ENCODE measurements around the gene USP40. TPM values are rescaled to one million over a fixed set of nuclear protein-coding genes. Genes with fewer than 3 reads are reported as not detected.

The USP40 gene
- total RNA-seq, 6 donors from 2014 or later, result 34.4 to 75.4 (median 50.4) TPM

DNA sequence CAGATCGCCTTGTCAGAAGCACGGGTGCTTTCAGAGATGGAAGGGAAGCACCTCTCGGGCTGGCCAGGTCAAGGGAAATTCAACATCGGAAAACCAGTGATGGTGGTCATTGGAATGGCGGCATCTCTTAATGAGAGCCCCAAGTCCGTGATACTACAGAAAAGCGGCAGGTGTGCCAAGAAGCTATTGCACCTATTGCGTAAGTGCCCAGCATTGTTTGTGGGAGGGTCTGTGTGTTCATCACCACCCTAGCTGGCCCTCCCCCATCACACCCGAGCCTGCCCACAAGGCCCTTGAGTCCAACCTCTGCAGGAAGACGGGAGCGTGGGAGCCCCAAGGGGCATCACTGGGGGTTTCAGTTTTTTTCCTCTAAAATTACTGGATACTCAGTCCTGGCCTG is 111.6 kb downstream of the USP40 start:
- DNase-seq (no peak), ATAC-seq (ENCODE audit: low FRiP score in 2 of 2) (no peak)
- no peak for TF ChIP-seq EP300 (IDR thresholded peaks at IDR 0.05)
- TF ChIP-seq POLR2AphosphoS5 (IDR thresholded peaks at IDR 0.05), result no peak
- TF ChIP-seq, protein P1, sequence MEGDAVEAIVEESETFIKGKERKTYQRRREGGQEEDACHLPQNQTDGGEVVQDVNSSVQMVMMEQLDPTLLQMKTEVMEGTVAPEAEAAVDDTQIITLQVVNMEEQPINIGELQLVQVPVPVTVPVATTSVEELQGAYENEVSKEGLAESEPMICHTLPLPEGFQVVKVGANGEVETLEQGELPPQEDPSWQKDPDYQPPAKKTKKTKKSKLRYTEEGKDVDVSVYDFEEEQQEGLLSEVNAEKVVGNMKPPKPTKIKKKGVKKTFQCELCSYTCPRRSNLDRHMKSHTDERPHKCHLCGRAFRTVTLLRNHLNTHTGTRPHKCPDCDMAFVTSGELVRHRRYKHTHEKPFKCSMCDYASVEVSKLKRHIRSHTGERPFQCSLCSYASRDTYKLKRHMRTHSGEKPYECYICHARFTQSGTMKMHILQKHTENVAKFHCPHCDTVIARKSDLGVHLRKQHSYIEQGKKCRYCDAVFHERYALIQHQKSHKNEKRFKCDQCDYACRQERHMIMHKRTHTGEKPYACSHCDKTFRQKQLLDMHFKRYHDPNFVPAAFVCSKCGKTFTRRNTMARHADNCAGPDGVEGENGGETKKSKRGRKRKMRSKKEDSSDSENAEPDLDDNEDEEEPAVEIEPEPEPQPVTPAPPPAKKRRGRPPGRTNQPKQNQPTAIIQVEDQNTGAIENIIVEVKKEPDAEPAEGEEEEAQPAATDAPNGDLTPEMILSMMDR (IDR thresholded peaks at IDR 0.05), result no peak
- no peak for TF ChIP-seq POLR2A (IDR thresholded peaks at IDR 0.05)
- H3K9me3 ChIP-seq, result no peaks in the 10 kb centered on the region
- peaks cover 15 to 99% (median 91%) of the 10 kb centered on the region in 4 donors for H3K36me3 ChIP-seq
- H3K27ac ChIP-seq, result no peak overlapping the region
- no peaks in the 10 kb centered on the region for H3K4me1 ChIP-seq
- H3K4me3 ChIP-seq, result no peak overlapping the region
- H3K27me3 ChIP-seq, result no peaks in the 10 kb centered on the region
- WGBS, 2 donors, result 88 to 95% methylated on average over 8 to 11 of the region's 11 CpGs

GRCh38 chr2:233453916-233454315 is 112.7 kb downstream of the USP40 start:
- no peaks in the 10 kb centered on the region for H3K9me3 ChIP-seq
- no peak overlapping the region for H3K4me3 ChIP-seq
- no peaks in the 10 kb centered on the region for H3K27me3 ChIP-seq
- ATAC-seq (ENCODE audit: low FRiP score in 2 of 2) (no peak), DNase-seq (no peak)
- peaks cover 19 to 99% (median 92%) of the 10 kb centered on the region in 4 donors for H3K36me3 ChIP-seq
- TF ChIP-seq EP300 (IDR thresholded peaks at IDR 0.05) (no peak), POLR2A (IDR thresholded peaks at IDR 0.05) (no peak)
- TF ChIP-seq, protein P1 (IDR thresholded peaks at IDR 0.05), result no peak
- WGBS, 2 donors, result 87 to 99% methylated on average over 8 of the region's 8 CpGs
- H3K27ac ChIP-seq, result no peak overlapping the region
- H3K4me1 ChIP-seq, result no peaks in the 10 kb centered on the region

DNA sequence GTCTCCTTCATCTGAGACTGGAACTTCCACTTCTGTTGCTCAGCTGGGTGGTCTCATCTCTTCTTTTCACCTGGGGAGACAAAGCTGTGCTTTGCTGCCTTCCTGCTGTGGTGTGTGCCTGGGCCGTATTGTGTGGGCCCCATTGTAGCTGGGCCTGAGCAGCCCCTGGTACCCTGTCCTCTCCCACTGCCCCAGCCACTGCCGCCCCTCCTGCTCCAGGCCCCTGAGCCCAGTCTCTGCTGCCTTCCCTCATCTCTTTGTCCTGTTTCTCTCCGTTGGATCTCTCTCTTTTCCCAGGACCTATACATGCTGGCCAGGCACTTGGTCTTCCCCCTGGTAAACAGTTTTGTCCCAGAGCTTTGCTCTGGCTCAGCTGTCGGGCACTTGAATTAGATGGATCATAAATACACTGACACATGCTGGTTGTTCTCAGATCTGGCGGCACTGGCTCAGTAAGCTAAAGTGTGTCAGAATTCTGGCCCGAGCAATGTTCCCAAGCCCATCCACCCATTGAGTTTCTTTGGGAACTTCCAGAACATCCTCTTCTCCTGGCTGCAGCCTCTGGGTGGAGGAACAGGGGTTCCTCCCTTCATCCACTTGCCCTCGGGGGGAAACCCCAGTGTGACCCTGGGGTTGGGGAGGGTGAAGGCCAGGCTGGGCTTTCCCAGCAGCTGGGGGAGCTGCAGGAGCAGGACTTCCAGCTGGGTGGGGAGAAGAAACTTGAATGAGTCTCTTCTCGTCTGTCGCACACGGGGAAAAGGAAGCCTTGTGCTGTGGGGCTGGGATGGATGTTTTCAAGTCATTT is 113.3 kb downstream of the USP40 start:
- no peak for DNase-seq
- H3K27me3 ChIP-seq, result no peaks in the 10 kb centered on the region
- no peaks in the 10 kb centered on the region for H3K9me3 ChIP-seq
- H3K4me3 ChIP-seq, result no peak overlapping the region
- ATAC-seq (ENCODE audit: low FRiP score in 2 of 2), result peak; percentile 15 to 40
- peak overlapping the region in 1 of 4 donors; percentile 36 for H3K27ac ChIP-seq
- H3K36me3 ChIP-seq, result peaks cover 22 to 99% (median 90%) of the 10 kb centered on the region in 4 donors
- peaks cover 0 to 4% (median 0%) of the 10 kb centered on the region in 4 donors for H3K4me1 ChIP-seq
- 82 to 90% methylated on average over 10 of the region's 10 CpGs for whole genome bisulfite sequencing, 2 donors
- TF ChIP-seq EP300 (IDR thresholded peaks at IDR 0.05) (no peak), POLR2A (IDR thresholded peaks at IDR 0.05) (no peak), POLR2AphosphoS5 (IDR thresholded peaks at IDR 0.05) (no peak)
- TF ChIP-seq, protein P1 (IDR thresholded peaks at IDR 0.05), result no peak

GRCh38 chr2:233451950-233452349 is 114.6 kb downstream of the USP40 start:
- no peak for DNase-seq
- Histone ChIP-seq H3K9me3 (no peaks in the 10 kb centered on the region), H3K4me1 (peaks cover 0 to 6% (median 0%) of the 10 kb centered on the region in 4 donors), H3K27me3 (no peaks in the 10 kb centered on the region), H3K27ac (no peak overlapping the region), H3K36me3 (peaks cover 22 to 98% (median 85%) of the 10 kb centered on the region in 4 donors), H3K4me3 (no peak overlapping the region)
- ATAC-seq (ENCODE audit: low FRiP score in 2 of 2), result no peak
- TF ChIP-seq POLR2AphosphoS5 (IDR thresholded peaks at IDR 0.05), result no peak
- no peak for TF ChIP-seq POLR2A (IDR thresholded peaks at IDR 0.05)
- TF ChIP-seq, protein P1 (IDR thresholded peaks at IDR 0.05), result no peak
- no peak for TF ChIP-seq EP300 (IDR thresholded peaks at IDR 0.05)
- WGBS, 2 donors, result 88 to 93% methylated on average over 9 of the region's 9 CpGs
